Spleen (tissue), 11 donors: ENCODE measurements around the gene OR4P4. TPM values are rescaled to one million over a fixed set of nuclear protein-coding genes. Genes with fewer than 3 reads are reported as not detected.

Experiments used
- DNase-seq: peaks from one replicate; pipeline ENCODE4 v3.0.0-alpha.2; 2020
- H3K27ac ChIP-seq, 8 donors: fragments of 200-600 bp; sonication (generic) in 7 of 8; 1 replicate in 4 of 8; 2 replicates in 4 of 8; pipeline versions ENCODE4 v1.5.0 to v1.8.0; 2016 to 2021; ENCODE audit warnings: inconsistent platforms in 4 of 8, mild to moderate bottlenecking in 4 of 8, moderate library complexity in 1 of 8
- H3K27me3 ChIP-seq, 7 donors: fragments of 200-600 bp; sonication (generic) in 6 of 7; replicated peaks in 1 of 7; 1 replicate in 4 of 7; 2 replicates in 3 of 7; pipeline versions ENCODE4 v1.5.0 to v1.8.0; 2016 to 2021; ENCODE audit warnings: inconsistent platforms in 3 of 7, mild to moderate bottlenecking in 1 of 7
- H3K36me3 ChIP-seq, 6 donors: fragments of 200-600 bp; sonication (generic) in 5 of 6; 1 replicate in 4 of 6; 2 replicates in 2 of 6; pipeline versions ENCODE4 v1.5.0 to v1.8.0; 2016 to 2021; ENCODE audit warnings: inconsistent platforms in 2 of 6
- H3K4me1 ChIP-seq, 6 donors: fragments of 200-600 bp; sonication (generic) in 5 of 6; 1 replicate in 3 of 6; 2 replicates in 3 of 6; pipeline versions ENCODE4 v1.5.0 to v1.8.0; 2016 to 2021; ENCODE audit warnings: inconsistent platforms in 3 of 6
- H3K4me3 ChIP-seq, 8 donors: fragments of 200-600 bp; sonication (generic) in 7 of 8; 1 replicate in 4 of 8; 2 replicates in 4 of 8; pipeline versions ENCODE4 v1.5.0 to v1.8.0; 2016 to 2021; ENCODE audit warnings: inconsistent platforms in 4 of 8, mild to moderate bottlenecking in 4 of 8, moderate library complexity in 2 of 8
- H3K9me3 ChIP-seq, 8 donors: fragments of 200-600 bp; sonication (generic) in 7 of 8; 1 replicate in 4 of 8; 2 replicates in 4 of 8; pipeline versions ENCODE4 v1.5.0 to v1.8.0; 2016 to 2021; ENCODE audit warnings: inconsistent platforms in 4 of 8
- CTCF ChIP-seq, 11 experiments: fragments of 200-600 bp in 7 of 11; fragments of 450-650 bp in 4 of 11; sonication (generic) in 4 of 11; IDR thresholded peaks in 8 of 11; conservative IDR thresholded peaks in 3 of 11; 1 replicate in 7 of 11; 2 replicates in 4 of 11; pipeline versions ENCODE4 v1.4.0 to v1.8.0; 2016 to 2021; ENCODE audit warnings: antibody characterized with exemption in 11 of 11, inconsistent platforms in 4 of 11, mild to moderate bottlenecking in 1 of 11
- POLR2A ChIP-seq, 3 donors: fragments of 450-650 bp; IDR thresholded peaks; one replicate each; pipeline ENCODE4 v1.5.1; 2017; ENCODE audit warnings: antibody characterized with exemption in 3 of 3, mild to moderate bottlenecking in 1 of 3
- POLR2AphosphoS5 ChIP-seq, 3 donors: sonication (generic); formaldehyde crosslinking; IDR thresholded peaks; one replicate each; pipeline ENCODE4 v1.5.1; 2017; ENCODE audit warnings: antibody characterized with exemption in 3 of 3
- WGBS, 5 donors: extraction: QIAGEN DNeasy Blood & Tissue Kit in 3 of 5; methylation state at CpG; one replicate each; pipeline versions ENCODE4 v1.1.5 to v1.1.7; 2013 to 2018; 5-methylcytosine and 5-hydroxymethylcytosine counted together
- intact Hi-C: fragments of 100-400 bp; cut with DNase I; formaldehyde crosslinking; loops from one replicate; pipeline ENCODE4 v1.15.0; 2023; ENCODE audit warnings: low total_unique reads
- polyA plus RNA-seq, 3 donors: library from polyadenylated mRNA; stranded (reverse); fragments of 200-250 nt; gene quantifications; one replicate each; pipeline ENCODE4 v1.2.1, GENCODE V29; 2013
- total RNA-seq, 7 donors: library from RNA; depleted of rRNA in 3 of 7; stranded (reverse); fragments of >200 nt in 3 of 7; fragmentation: NEBNext Ultra II Directional in 4 of 7; extraction: Animal tissue kit (Norgen Biotek cat#: 25700) in 4 of 7; gene quantifications; one replicate each; pipeline versions ENCODE4 v1.1.0 to v1.2.1, GENCODE V29; 2016 to 2021
- donor health status: healthy with polysubstance abuse.
- donor health status: DM: no; HTN: no; CAD: no; lungs with moderate emphysema.
- donor health status: DM: no; HTN: no; CAD: no.
- donor health status: Bipolar disorder and iron deficiency.
- donor health status: healthy.
- donor health status: DM: no; HTN: no; CAD: no.
- donor health status: DM: yes; HTN: yes; CAD: no.

OR4P4 gene
- total and polyA plus RNA-seq, 10 donors = not detected

DNA sequence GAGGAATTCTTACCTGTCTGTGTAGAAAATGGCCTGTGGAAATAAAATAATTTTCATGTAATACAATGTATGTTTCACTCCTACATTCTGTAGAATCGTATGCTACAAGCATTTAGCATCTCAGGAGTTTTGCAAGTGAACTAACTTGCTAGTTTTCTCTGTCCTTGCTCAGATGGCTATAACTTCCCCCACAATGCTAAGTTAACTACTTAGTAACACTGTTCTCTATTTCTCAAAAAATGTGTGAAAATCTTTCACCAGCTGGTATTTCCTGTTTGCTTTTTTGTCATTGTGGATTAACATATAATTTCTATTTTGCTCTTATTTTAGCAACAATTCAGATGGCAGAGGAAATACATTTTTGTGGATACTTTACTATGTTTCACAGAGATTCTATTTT lies 17.6 kb downstream of the OR4P4 start:
- no peaks in the 10 kb centered on the region for H3K27me3 ChIP-seq
- H3K27ac ChIP-seq = no peak overlapping the region
- TF ChIP-seq CTCF (IDR thresholded peaks at IDR 0.05 in 8 of 11, conservative IDR thresholded peaks at IDR 0.05 in 3 of 11) = no peak
- TF ChIP-seq POLR2AphosphoS5 (IDR thresholded peaks at IDR 0.05) = no peak
- no peak for TF ChIP-seq POLR2A (IDR thresholded peaks at IDR 0.05)
- peaks cover 0 to 32% (median 0%) of the 10 kb centered on the region in 8 donors for H3K9me3 ChIP-seq
- intact Hi-C loops = no loop called here
- no peak for DNase-seq
- no peaks in the 10 kb centered on the region for H3K4me1 ChIP-seq
- 50 to 73% (median 67%) methylated on average over 1 of the region's 1 CpG for WGBS, 5 donors
- no peak overlapping the region for H3K4me3 ChIP-seq
- no peaks in the 10 kb centered on the region for H3K36me3 ChIP-seq

GRCh38 chr11:55655096-55655495 lies 20.2 kb downstream of the OR4P4 start:
- no peaks in the 10 kb centered on the region for H3K36me3 ChIP-seq
- H3K27me3 ChIP-seq = no peaks in the 10 kb centered on the region
- intact Hi-C loops = no loop called here
- H3K9me3 ChIP-seq = peaks cover 0 to 32% (median 0%) of the 10 kb centered on the region in 8 donors
- no peak for DNase-seq
- no peak overlapping the region for H3K27ac ChIP-seq
- no peak overlapping the region for H3K4me3 ChIP-seq
- TF ChIP-seq POLR2AphosphoS5 (IDR thresholded peaks at IDR 0.05) (no peak), CTCF (IDR thresholded peaks at IDR 0.05 in 8 of 11, conservative IDR thresholded peaks at IDR 0.05 in 3 of 11) (no peak), POLR2A (IDR thresholded peaks at IDR 0.05) (no peak)
- H3K4me1 ChIP-seq = no peaks in the 10 kb centered on the region

GRCh38 chr11:55658031-55658573 lies 23.2 kb downstream of the OR4P4 start:
- no peak for DNase-seq
- intact Hi-C loops = no loop called here
- H3K27me3 ChIP-seq = no peaks in the 10 kb centered on the region
- TF ChIP-seq CTCF (IDR thresholded peaks at IDR 0.05 in 8 of 11, conservative IDR thresholded peaks at IDR 0.05 in 3 of 11) = no peak
- no peak for TF ChIP-seq POLR2AphosphoS5 (IDR thresholded peaks at IDR 0.05)
- no peak for TF ChIP-seq POLR2A (IDR thresholded peaks at IDR 0.05)
- no peak overlapping the region for H3K27ac ChIP-seq
- H3K4me3 ChIP-seq = no peak overlapping the region
- H3K4me1 ChIP-seq = no peaks in the 10 kb centered on the region
- no peaks in the 10 kb centered on the region for H3K36me3 ChIP-seq
- WGBS, 5 donors = 70 to 83% (median 72%) methylated on average over 2 of the region's 2 CpGs
- peaks cover 0 to 23% (median 0%) of the 10 kb centered on the region in 8 donors for H3K9me3 ChIP-seq

GRCh38 chr11:55658608-55659007 lies 23.7 kb downstream of the OR4P4 start:
- TF ChIP-seq POLR2AphosphoS5 (IDR thresholded peaks at IDR 0.05) (no peak), CTCF (IDR thresholded peaks at IDR 0.05 in 8 of 11, conservative IDR thresholded peaks at IDR 0.05 in 3 of 11) (no peak), POLR2A (IDR thresholded peaks at IDR 0.05) (no peak)
- H3K4me1 ChIP-seq = no peaks in the 10 kb centered on the region
- 37 to 71% (median 52%) methylated on average over 1 of the region's 1 CpG for WGBS, 5 donors
- H3K36me3 ChIP-seq = no peaks in the 10 kb centered on the region
- H3K27ac ChIP-seq = no peak overlapping the region
- intact Hi-C loops = no loop called here
- peaks cover 0 to 20% (median 0%) of the 10 kb centered on the region in 8 donors for H3K9me3 ChIP-seq
- DNase-seq = no peak
- no peaks in the 10 kb centered on the region for H3K27me3 ChIP-seq
- H3K4me3 ChIP-seq = no peak overlapping the region
